WTC11 (cell line): ENCODE measurements around the gene SLC41A3. TPM values are rescaled to one million over a fixed set of nuclear protein-coding genes. Genes with fewer than 3 reads are reported as not detected.
"Not testable (repeated sequence)": the region's sequence is repeated elsewhere in the genome, so short reads cannot be mapped to it uniquely, and the experiment has no call there.

Experiments
- ATAC-seq: fragments of 200-7000 bp; cut with Tn5 transposase; 2 replicates; pipeline ENCODE4 v1.10.0; 2021; ENCODE audit warnings: mild to moderate bottlenecking, moderate library complexity
- CTCF ChIA-PET: fragments of 300-600 bp; sonication (Branson Sonifier 250); formaldehyde crosslinking; loops from one replicate; lab custom pipeline; 2021; ENCODE audit warnings: antibody characterized with exemption; lab: Charles Lee
- POLR2A ChIA-PET: fragments of 350-600 bp; sonication (Branson Sonifier 250); formaldehyde crosslinking; loops from one replicate; lab custom pipeline; 2021; ENCODE audit warnings: antibody characterized with exemption; lab: Charles Lee
- DNase-seq: peaks from one replicate; pipeline ENCODE4 v3.0.0; 2021; ENCODE audit warnings: low spot score
- H3K27ac Mint-ChIP-seq: 2 replicates; pipeline ENCODE4 v1.8.0; 2021; ENCODE audit warnings: mixed read lengths
- H3K27me3 Mint-ChIP-seq: 2 replicates; pipeline ENCODE4 v1.8.0; 2021; ENCODE audit warnings: low read depth, mild to moderate bottlenecking, moderate library complexity, mixed read lengths
- H3K36me3 Mint-ChIP-seq: 2 replicates; pipeline ENCODE4 v1.8.0; 2021; ENCODE audit warnings: mixed read lengths
- H3K4me1 Mint-ChIP-seq: 2 replicates; pipeline ENCODE4 v1.8.0; 2022; ENCODE audit warnings: mixed read lengths
- H3K4me3 Mint-ChIP-seq: 2 replicates; pipeline ENCODE4 v1.8.0; 2021; ENCODE audit warnings: mild to moderate bottlenecking, moderate library complexity, mixed read lengths
- H3K9me3 Mint-ChIP-seq: 2 replicates; pipeline ENCODE4 v1.8.0; 2021; ENCODE audit warnings: mixed read lengths
- HMGA2 ChIP-seq: fragments of 250-450 bp; sonication (Bioruptor Pico); IDR thresholded peaks from 2 replicates; pipeline ENCODE4 v1.4.0; 2021; ENCODE audit warnings: mild to moderate bottlenecking, moderate library complexity
- IRF2 ChIP-seq: sonication (generic); formaldehyde crosslinking; IDR thresholded peaks from 2 replicates; pipeline ENCODE4 v1.8.0; 2022; ENCODE audit warnings: low read depth, missing genetic modification reagents, borderline replicate concordance
- JUN ChIP-seq: sonication (generic); formaldehyde crosslinking; IDR thresholded peaks from 2 replicates; pipeline ENCODE4 v1.8.0; 2023; ENCODE audit warnings: mild to moderate bottlenecking, missing genetic modification reagents
- MXD4 ChIP-seq: fragments of 250-450 bp; sonication (Bioruptor Pico); IDR thresholded peaks from 2 replicates; pipeline ENCODE4 v1.8.0; 2021; ENCODE audit warnings: mild to moderate bottlenecking, moderate library complexity, borderline replicate concordance
- MYBL2 ChIP-seq: sonication (generic); formaldehyde crosslinking; IDR thresholded peaks from 2 replicates; pipeline ENCODE4 v1.8.1; 2023; ENCODE audit warnings: mild to moderate bottlenecking, moderate library complexity, missing genetic modification reagents
- NFE2L1 ChIP-seq: sonication (generic); formaldehyde crosslinking; IDR thresholded peaks from 2 replicates; pipeline ENCODE4 v1.8.1; 2023; ENCODE audit warnings: missing genetic modification reagents
- PRRX2 ChIP-seq: fragments of 250-450 bp; sonication (Bioruptor Pico); IDR thresholded peaks from 2 replicates; pipeline ENCODE4 v1.8.0; 2021; ENCODE audit warnings: mild to moderate bottlenecking
- SMAD4 ChIP-seq: sonication (generic); formaldehyde crosslinking; IDR thresholded peaks from 2 replicates; pipeline ENCODE4 v1.8.0; 2022; ENCODE audit warnings: mild to moderate bottlenecking, missing genetic modification reagents
- ZBTB43 ChIP-seq: sonication (generic); formaldehyde crosslinking; IDR thresholded peaks from 2 replicates; pipeline ENCODE4 v1.8.1; 2023; ENCODE audit warnings: mild to moderate bottlenecking, missing genetic modification reagents
- ZNF263 ChIP-seq: sonication (generic); formaldehyde crosslinking; IDR thresholded peaks from 2 replicates; pipeline ENCODE4 v1.8.1; 2022; ENCODE audit warnings: low read depth, mild to moderate bottlenecking, moderate library complexity, missing genetic modification reagents
- ZNF423 ChIP-seq: fragments of 250-450 bp; sonication (Bioruptor Pico); IDR thresholded peaks from 2 replicates; pipeline ENCODE4 v2.1.2; 2022; ENCODE audit warnings: mild to moderate bottlenecking, moderate library complexity
- ZNF512 ChIP-seq: sonication (generic); formaldehyde crosslinking; IDR thresholded peaks from 2 replicates; pipeline ENCODE4 v1.8.1; 2022; ENCODE audit warnings: missing genetic modification reagents, borderline replicate concordance
- total RNA-seq: library from RNA; stranded (reverse); gene quantifications from 3 replicates; pipeline ENCODE4 v1.2.3, GENCODE V29; 2021
- TF ChIP-seq, protein P1 (sequence below): fragments of 250-450 bp; sonication (Bioruptor Pico); IDR thresholded peaks from 2 replicates; pipeline ENCODE4 v1.9.0; 2021; ENCODE audit warnings: mild to moderate bottlenecking, borderline replicate concordance
- TF ChIP-seq, protein P2 (sequence below): sonication (generic); formaldehyde crosslinking; IDR thresholded peaks from 2 replicates; pipeline ENCODE4 v1.8.1; 2023; ENCODE audit warnings: mild to moderate bottlenecking, missing genetic modification reagents

The SLC41A3 gene
- total RNA-seq, 1 experiment from 2014 or later, result 28.4 TPM

DNA sequence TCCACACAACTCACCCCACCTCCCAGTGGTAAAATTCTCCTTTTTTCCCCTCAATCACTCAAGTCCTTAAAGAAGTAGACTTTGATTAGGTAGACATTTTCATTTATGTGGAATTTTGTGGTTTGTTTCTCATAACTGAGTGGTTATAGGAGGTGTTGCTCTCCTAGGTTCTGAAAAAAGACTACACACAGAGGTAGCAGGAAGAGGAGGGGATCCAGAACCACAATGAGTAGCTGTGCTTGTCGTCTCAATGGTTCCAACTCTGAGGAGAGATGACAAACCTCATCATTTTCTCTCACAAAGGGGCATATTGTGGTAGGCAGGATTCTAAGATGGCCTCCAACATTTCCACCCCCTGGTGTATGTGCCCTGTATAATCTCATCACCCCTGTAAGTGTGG lies 120.1 kb downstream of the SLC41A3 start:
- H3K36me3 Mint-ChIP-seq, H3K4me1 Mint-ChIP-seq, H3K4me3 Mint-ChIP-seq, H3K9me3 Mint-ChIP-seq, CTCF ChIA-PET, DNase-seq, POLR2A ChIA-PET, H3K27me3 Mint-ChIP-seq, H3K27ac Mint-ChIP-seq, ATAC-seq: not testable (repeated sequence)

- DNase-seq (no peak), ATAC-seq (no peak)
- H3K27ac Mint-ChIP-seq, result no peak overlapping the region
- H3K4me1 Mint-ChIP-seq, result peaks cover 8% of the 10 kb centered on the region; the same call in 1 of the 2 replicates
- H3K4me3 Mint-ChIP-seq, result no peak overlapping the region
- H3K9me3 Mint-ChIP-seq, result no peaks in the 10 kb centered on the region
- CTCF ChIA-PET, result no interaction called here
- H3K36me3 Mint-ChIP-seq, result no peaks in the 10 kb centered on the region
- H3K27me3 Mint-ChIP-seq, result peaks cover 10% of the 10 kb centered on the region
- TF ChIP-seq PRRX2 (no peak), IRF2 (no peak), HMGA2 (CRISPR knock-in tag) (no peak), MYBL2 (CRISPR knock-in tag) (no peak), ZBTB43 (no peak), MXD4 (CRISPR knock-in tag) (no peak)
- TF ChIP-seq, all 79 proteins: peak for 0
- POLR2A ChIA-PET, result no interaction called here
Measured at GRCh38 chr3:125961289-125961589, 122.7 kb downstream of the SLC41A3 start.

GRCh38 chr3:125960456-125961288 lies 123.3 kb downstream of the SLC41A3 start:
- POLR2A ChIA-PET, result no interaction called here
- no peak overlapping the region for H3K27ac Mint-ChIP-seq

More at GRCh38 chr3:125960456-125961288, 123.3 kb downstream of the SLC41A3 start:
- Mint-ChIP-seq H3K4me1 (peaks cover 8% of the 10 kb centered on the region; the same call in 1 of the 2 replicates), H3K4me3 (no peak overlapping the region), H3K27me3 (peaks cover 10% of the 10 kb centered on the region), H3K36me3 (no peaks in the 10 kb centered on the region), H3K9me3 (no peaks in the 10 kb centered on the region)
- CTCF ChIA-PET, result interaction anchor here (1.4 kb wide), 1 partner anchor 11 kb away, joined by 4 read pairs; no protein-coding TSS in a partner anchor
- no peak for DNase-seq
- ATAC-seq, result no peak
- TF ChIP-seq, protein P1, sequence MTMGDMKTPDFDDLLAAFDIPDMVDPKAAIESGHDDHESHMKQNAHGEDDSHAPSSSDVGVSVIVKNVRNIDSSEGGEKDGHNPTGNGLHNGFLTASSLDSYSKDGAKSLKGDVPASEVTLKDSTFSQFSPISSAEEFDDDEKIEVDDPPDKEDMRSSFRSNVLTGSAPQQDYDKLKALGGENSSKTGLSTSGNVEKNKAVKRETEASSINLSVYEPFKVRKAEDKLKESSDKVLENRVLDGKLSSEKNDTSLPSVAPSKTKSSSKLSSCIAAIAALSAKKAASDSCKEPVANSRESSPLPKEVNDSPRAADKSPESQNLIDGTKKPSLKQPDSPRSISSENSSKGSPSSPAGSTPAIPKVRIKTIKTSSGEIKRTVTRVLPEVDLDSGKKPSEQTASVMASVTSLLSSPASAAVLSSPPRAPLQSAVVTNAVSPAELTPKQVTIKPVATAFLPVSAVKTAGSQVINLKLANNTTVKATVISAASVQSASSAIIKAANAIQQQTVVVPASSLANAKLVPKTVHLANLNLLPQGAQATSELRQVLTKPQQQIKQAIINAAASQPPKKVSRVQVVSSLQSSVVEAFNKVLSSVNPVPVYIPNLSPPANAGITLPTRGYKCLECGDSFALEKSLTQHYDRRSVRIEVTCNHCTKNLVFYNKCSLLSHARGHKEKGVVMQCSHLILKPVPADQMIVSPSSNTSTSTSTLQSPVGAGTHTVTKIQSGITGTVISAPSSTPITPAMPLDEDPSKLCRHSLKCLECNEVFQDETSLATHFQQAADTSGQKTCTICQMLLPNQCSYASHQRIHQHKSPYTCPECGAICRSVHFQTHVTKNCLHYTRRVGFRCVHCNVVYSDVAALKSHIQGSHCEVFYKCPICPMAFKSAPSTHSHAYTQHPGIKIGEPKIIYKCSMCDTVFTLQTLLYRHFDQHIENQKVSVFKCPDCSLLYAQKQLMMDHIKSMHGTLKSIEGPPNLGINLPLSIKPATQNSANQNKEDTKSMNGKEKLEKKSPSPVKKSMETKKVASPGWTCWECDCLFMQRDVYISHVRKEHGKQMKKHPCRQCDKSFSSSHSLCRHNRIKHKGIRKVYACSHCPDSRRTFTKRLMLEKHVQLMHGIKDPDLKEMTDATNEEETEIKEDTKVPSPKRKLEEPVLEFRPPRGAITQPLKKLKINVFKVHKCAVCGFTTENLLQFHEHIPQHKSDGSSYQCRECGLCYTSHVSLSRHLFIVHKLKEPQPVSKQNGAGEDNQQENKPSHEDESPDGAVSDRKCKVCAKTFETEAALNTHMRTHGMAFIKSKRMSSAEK, result no peak
- TF ChIP-seq ZNF263 (CRISPR knock-in tag), result no peak
- TF ChIP-seq SMAD4 (CRISPR knock-in tag), result no peak
- no peak for TF ChIP-seq JUN (CRISPR knock-in tag)
- no peak for TF ChIP-seq ZNF423
- TF ChIP-seq, protein P2, sequence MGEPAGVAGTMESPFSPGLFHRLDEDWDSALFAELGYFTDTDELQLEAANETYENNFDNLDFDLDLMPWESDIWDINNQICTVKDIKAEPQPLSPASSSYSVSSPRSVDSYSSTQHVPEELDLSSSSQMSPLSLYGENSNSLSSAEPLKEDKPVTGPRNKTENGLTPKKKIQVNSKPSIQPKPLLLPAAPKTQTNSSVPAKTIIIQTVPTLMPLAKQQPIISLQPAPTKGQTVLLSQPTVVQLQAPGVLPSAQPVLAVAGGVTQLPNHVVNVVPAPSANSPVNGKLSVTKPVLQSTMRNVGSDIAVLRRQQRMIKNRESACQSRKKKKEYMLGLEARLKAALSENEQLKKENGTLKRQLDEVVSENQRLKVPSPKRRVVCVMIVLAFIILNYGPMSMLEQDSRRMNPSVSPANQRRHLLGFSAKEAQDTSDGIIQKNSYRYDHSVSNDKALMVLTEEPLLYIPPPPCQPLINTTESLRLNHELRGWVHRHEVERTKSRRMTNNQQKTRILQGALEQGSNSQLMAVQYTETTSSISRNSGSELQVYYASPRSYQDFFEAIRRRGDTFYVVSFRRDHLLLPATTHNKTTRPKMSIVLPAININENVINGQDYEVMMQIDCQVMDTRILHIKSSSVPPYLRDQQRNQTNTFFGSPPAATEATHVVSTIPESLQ (CRISPR knock-in tag), result no peak
- no peak for TF ChIP-seq ZNF512 (CRISPR knock-in tag)
- TF ChIP-seq NFE2L1 (CRISPR knock-in tag), result no peak
- TF ChIP-seq MYBL2 (CRISPR knock-in tag), result no peak
